HK-2 (cell line): Measurements from ENCODE around the gene CALHM5.

Experiments used
- DNase-seq: peaks from one replicate; pipeline ENCODE4 v3.0.0-alpha.2; 2018; ENCODE audit not compliant: unreplicated experiment

The CALHM5 gene

GRCh38 chr6:116550796-116551195 lies 39.4 kb downstream of the CALHM5 start:
- no peak for DNase-seq

GRCh38 chr6:116553451-116553850 lies 42.0 kb downstream of the CALHM5 start, which contains the start of gene CALHM4:
Gene CALHM4 (plus strand): TSS chr6:116553751. CDS start chr6:116553794, 43 bp downstream.
- no peak for DNase-seq

- DNase-seq, result no peak
These were observed 44.6 kb downstream of the CALHM5 start for GRCh38 chr6:116556065-116556464.

GRCh38 chr6:116556814-116557415 lies 45.5 kb downstream of the CALHM5 start:
- no peak for DNase-seq

GRCh38 chr6:116557893-116558292 lies 46.5 kb downstream of the CALHM5 start:
- DNase-seq, result peak; percentile 63

GRCh38 chr6:116560130-116560529 lies 48.7 kb downstream of the CALHM5 start:
- DNase-seq, result no peak

- peak; percentile 68 for DNase-seq
These were observed 50.1 kb downstream of the CALHM5 start for GRCh38 chr6:116561377-116562018.

- DNase-seq, result no peak
These were observed 50.6 kb downstream of the CALHM5 start for GRCh38 chr6:116562019-116562403.

GRCh38 chr6:116562614-116563013 lies 51.2 kb downstream of the CALHM5 start:
- DNase-seq, result no peak

- no peak for DNase-seq
These were observed 52.4 kb downstream of the CALHM5 start for GRCh38 chr6:116563830-116564229.

GRCh38 chr6:116564311-116564710 lies 52.9 kb downstream of the CALHM5 start:
- DNase-seq, result no peak

GRCh38 chr6:116564921-116565872 lies 53.8 kb downstream of the CALHM5 start:
- DNase-seq, result no peak

- DNase-seq, result no peak
These were observed 56.7 kb downstream of the CALHM5 start for GRCh38 chr6:116568111-116568510.

GRCh38 chr6:116568821-116569755 lies 57.6 kb downstream of the CALHM5 start:
- no peak for DNase-seq

- DNase-seq, result peak; percentile 99
These were observed 59.6 kb downstream of the CALHM5 start, which contains the start of gene RWDD1 for GRCh38 chr6:116570856-116571682. Gene RWDD1 (plus strand): TSS chr6:116571504. CDS start chr6:116571583, 79 bp downstream.

- no peak for DNase-seq
These were observed 60.2 kb downstream of the CALHM5 start for GRCh38 chr6:116571683-116572000.

GRCh38 chr6:116572162-116572561 lies 60.7 kb downstream of the CALHM5 start:
- DNase-seq, result peak; percentile 23
